Suppressor macrophage treated with lipopolysaccharide for 4 hours (primary cell): ENCODE results near the gene ACBD7.

ENCODE experiments used
- DNase-seq: peaks from one replicate; pipeline ENCODE4 v3.0.0-alpha.2; 2020

ACBD7 gene

DNA sequence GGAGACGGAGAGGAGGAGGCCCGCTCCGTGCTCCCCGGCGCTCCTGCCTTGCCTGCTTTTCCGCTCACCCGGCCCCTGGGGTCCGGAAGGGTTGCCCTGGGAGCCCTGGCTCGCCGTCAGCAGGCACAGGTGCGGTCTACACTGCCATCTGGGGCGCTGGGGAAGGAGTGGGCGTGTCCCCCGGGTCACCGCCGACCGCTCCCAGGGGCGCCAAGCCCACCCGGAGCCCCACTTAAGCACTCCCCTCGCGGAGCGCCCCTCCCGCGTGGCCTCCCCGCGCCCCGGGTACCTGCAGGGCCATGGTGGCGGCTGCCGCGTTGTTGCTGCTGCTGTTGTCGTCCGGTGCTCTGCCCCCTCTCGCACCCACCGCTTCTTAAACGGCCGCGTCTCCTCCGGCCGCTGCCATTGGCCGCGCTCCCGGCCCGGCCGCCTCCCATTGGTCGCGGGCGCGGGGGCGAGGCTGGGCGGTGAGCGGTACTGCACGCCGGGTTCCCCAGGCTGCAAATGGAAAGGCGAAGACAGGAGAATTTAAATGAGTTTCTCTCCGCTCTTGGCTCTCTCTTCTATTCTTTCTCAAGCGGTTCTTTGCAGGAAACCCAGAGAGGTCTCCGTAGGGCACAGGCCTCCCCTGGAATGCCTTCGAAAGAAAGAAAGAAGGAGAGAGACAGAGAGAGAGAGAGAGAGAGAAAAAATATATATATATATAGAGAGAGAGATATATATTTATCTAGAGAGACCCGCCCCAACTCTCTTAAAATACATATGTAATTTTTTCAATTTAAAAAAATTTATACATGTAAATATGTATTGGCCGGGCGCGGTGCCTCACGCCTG lies at the start of gene ACBD7:
Gene ACBD7 (minus strand): TSS at position 349 of the 834 bp plus-strand sequence. CDS start 48 bp downstream, at position 301.
- DNase-seq: peak; percentile 76

DNA sequence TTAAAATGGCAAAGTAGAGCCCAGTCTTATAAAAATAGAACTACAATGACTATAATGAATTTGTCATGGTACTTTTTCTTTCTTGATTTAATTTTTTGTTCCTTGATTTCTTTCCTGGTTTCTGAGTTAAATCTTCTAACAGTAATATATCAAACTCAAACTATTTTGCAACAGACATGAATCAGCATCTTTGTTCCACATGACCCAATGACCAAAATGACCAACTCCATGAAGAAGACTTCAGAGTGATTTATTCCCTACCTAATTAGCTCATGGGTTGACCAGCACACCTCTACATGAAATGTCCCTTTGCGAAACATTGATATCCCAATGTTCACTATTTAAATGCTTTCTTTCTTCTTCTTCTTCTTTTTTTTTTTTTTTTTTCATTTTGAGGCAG lies 49.1 kb upstream of the ACBD7 start:
- DNase-seq: peak; percentile 7

- no peak for DNase-seq
These were observed 48.4 kb upstream of the ACBD7 start for GRCh38 chr10:15137036-15137359.

GRCh38 chr10:15136129-15137035 lies 47.8 kb upstream of the ACBD7 start:
- no peak for DNase-seq

DNA sequence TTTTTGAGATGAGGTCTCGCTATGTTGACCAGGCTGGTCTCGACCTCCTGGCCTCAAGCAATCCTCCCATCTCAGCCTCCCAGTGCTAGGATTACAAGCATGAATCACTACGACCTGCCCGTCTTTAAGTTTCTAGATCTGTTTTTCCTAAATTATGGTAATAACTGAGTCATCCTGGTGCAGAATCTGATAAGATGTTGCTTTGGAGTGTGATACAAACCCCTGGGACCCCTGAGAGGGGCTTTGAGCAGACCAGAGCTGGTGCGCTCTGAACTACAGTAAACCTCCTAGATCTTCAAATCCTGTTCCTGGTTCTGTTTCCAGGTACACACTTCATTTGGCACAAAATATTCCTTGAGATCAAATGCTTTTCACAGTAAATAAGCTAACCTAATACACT lies 42.8 kb upstream of the ACBD7 start:
- no peak for DNase-seq

GRCh38 chr10:15124908-15125307 lies 36.3 kb upstream of the ACBD7 start:
- no peak for DNase-seq

DNA sequence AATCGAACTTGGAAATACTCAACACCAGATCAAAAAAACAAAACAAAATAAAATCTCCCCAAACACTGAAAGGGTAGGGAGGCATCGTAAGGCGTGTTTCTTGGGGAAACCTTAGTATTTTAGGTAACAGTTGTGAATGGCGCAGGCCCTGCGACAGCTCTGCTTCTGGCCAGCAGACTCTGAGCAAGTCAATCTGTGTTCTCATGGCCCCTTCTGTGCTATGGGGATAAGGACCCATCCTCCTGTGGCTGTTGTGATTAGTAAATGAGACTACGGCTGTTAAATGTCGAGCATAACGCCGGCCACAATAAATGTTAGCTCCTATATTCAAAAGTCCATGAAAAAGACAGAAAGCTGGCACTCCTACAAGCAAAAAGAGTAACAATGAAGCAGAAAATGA lies 35.6 kb upstream of the ACBD7 start:
- no peak for DNase-seq

GRCh38 chr10:15123749-15124184 lies 35.2 kb upstream of the ACBD7 start:
- DNase-seq: no peak

- DNase-seq: no peak
These were observed 34.0 kb upstream of the ACBD7 start for GRCh38 chr10:15122477-15123030.

- no peak for DNase-seq
These were observed 33.1 kb upstream of the ACBD7 start for GRCh38 chr10:15121707-15122106.

DNA sequence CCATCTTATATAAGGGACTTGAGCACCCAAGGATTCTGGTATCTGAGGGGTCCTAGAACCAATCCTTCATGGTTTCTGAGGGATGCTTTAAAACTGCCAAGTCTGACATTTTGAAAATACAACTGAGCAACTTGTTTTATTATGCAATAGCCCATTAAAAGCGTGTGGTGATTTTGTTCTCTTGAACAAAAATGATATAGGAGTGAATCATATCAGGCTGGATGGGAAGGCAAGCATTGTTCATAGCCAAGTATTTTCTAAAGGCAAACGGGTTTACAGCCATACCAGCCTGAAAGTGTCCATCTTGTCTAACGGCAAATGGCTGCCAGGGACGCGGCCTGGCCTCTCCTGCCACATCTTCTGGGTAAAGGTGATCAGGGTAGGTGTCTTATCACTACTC lies 31.9 kb upstream of the ACBD7 start:
- no peak for DNase-seq

DNA sequence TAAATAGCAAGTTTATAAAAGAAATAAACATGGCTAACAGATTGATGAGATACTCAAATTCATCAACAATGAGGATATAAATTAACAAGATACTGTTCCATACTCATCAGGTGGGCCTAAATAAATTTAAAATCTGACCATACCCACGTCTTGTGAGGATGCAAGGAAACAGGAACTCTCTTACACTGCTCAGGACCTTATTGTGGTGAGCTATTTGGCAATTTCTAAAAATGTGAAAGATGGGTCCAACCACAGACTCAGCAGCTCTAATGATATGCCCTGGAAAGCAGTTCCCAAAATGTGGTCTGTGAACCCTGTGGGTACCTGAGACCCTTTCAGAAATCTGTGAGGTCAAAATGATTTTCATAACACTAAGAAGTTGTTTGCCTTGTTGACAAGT lies 30.0 kb upstream of the ACBD7 start:
- DNase-seq: no peak

GRCh38 chr10:15116225-15116624 lies 27.6 kb upstream of the ACBD7 start:
- no peak for DNase-seq

GRCh38 chr10:15113766-15114165 lies 25.2 kb upstream of the ACBD7 start:
- DNase-seq: no peak

DNA sequence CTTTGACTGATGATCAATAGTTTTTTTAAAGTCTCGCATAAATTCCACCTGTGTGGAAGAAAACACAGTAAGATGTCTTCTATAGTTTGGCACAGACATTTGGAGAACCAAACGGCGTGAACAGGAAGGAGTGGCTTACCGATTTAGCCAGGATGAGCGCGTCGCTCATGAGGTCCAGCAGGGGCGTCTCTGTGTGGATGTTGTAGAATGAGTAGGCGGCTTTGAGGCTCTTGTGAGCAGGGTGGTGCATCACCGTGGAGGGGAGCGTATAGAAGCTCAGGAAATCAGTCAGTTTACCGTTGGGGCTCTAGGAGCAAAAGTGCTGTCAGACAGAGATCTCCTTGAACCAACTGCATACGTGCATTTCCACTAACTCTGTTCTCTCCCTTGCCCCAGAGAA lies 24.1 kb upstream of the ACBD7 start:
- DNase-seq: no peak

DNA sequence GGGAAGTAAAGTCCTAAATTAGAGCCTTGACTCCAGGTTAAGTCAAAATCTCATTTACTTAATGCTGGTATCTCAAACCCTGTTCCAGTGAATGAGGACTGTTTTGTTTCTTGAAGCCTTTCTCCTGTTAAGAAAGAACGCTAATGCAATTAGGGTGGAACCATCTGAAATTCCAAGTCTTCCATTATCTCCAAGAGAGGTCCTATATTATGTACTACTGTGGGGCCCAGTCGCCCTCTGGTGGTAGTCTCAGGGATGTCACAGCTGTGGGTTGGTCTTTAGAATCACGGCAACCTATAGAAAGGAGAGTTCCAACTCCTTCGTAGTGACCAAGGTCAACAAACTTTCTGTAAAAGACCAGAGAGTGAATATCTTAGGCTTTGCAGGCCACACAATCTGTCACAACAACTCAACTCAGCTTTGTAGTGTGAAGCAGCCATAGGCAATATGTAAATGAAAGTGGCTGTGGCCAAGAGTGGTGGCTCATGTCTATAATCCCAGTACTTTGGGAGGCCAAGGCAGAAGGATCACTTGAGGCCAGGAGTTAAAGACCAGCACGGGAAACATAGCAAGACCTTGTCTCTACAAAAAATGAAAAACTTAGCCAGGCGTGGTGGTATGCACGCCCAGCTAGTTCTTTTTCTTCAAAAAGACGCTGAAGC lies 17.9 kb upstream of the ACBD7 start:
- DNase-seq: peak; percentile 80

DNA sequence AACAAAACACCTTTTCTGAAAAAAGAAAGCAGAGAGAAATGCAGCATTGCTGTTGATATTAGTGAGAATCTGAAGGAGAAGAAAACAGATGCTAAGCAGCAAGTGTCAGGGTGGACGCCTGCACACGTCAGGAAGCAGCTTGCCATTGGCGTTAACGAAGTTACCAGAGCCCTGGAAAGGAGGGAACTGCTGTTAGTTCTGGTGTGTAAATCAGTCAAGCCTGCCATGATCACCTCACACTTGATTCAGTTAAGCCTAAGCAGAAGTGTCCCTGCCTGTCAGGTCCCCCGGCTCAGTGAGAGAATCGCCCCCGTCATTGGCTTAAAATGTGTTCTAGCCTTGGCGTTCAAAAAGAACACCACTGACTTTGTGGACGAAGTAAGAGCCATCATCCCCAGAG lies 14.9 kb upstream of the ACBD7 start:
- no peak for DNase-seq

- DNase-seq: no peak
These were observed 11.3 kb upstream of the ACBD7 start for GRCh38 chr10:15099886-15100285.

DNA sequence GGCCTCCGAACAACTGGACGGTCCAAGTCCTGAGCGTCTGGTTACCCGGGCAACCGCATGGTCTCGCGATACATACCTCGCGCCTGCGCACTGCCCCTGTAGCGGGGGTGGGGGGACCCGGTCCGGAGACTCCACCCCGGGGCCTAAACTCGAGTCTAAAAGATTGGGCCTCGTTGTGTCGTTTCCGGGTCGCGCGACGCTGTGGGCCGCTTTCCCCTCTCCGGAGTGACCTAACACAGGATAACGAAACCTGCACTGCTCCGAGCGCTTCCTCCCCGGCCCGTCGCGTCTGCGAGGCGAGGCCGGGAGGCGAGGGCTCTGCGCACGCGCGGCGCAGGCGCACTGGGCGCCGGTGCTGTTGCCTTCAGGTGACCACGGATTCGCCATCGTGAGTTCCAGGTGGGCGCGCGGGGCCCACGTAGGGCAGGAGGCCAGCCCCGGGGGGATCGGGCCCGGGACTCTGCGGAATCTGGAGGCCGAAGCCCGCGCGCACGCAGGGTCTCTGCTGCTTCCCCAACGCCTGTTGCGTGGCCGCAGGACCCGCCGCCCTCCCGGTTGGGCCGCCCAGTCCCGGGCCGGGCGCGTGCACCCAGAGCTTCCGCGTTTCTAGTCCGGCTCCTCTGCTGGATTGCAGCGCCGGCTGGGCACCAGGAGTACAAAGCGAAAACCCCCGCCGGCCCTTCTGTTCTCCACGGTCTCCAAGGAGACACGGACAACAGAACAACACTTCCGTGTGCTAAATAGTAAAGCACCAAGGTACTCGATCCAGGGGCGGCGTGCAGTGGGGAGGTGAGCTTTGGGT lies 8.6 kb upstream of the ACBD7 start, which contains the start of gene RPP38:
Gene RPP38 (plus strand): TSS at position 345 of the 802 bp plus-strand sequence. CDS start 5,960 bp downstream, outside the sequence.
- peak; percentile 98 for DNase-seq

- no peak for DNase-seq
These were observed 8.1 kb upstream of the ACBD7 start for GRCh38 chr10:15096661-15097010.

GRCh38 chr10:15092855-15093408 lies 4.4 kb upstream of the ACBD7 start:
- DNase-seq: no peak

DNA sequence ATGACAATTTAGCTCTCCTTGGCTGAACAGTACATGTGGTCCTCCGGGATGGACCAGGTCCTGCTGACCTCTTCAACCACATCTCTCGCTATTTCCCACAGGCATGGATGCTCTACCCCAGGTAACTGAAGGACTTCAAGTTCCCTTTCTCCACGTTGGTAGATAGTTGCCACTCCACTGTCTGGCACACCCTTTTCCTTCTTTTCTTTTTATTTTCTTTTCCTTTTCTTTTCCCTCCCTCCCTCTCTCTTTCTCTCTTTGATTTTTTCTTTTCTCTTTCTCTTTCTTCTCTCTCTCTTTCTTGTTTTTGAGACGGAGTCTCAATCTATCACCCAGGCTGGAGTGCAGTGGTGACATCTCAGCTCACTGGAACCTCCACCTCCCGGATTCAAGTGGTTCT lies 2.8 kb upstream of the ACBD7 start:
- DNase-seq: no peak
